ENCODE results near the gene PPP1R9A.

Gene PPP1R9A

GRCh38 chr7:95089414-95090315, 182.3 kb downstream of the PPP1R9A start:
- TF ChIP-seq, protein P1, sequence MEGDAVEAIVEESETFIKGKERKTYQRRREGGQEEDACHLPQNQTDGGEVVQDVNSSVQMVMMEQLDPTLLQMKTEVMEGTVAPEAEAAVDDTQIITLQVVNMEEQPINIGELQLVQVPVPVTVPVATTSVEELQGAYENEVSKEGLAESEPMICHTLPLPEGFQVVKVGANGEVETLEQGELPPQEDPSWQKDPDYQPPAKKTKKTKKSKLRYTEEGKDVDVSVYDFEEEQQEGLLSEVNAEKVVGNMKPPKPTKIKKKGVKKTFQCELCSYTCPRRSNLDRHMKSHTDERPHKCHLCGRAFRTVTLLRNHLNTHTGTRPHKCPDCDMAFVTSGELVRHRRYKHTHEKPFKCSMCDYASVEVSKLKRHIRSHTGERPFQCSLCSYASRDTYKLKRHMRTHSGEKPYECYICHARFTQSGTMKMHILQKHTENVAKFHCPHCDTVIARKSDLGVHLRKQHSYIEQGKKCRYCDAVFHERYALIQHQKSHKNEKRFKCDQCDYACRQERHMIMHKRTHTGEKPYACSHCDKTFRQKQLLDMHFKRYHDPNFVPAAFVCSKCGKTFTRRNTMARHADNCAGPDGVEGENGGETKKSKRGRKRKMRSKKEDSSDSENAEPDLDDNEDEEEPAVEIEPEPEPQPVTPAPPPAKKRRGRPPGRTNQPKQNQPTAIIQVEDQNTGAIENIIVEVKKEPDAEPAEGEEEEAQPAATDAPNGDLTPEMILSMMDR (IDR thresholded peaks at IDR 0.05; ENCODE audit: low read length, missing control alignments) = no peak
- DNase-seq (ENCODE audit: low read depth) = no peak
- H3K4me3 ChIP-seq (replicated peaks; ENCODE audit: low read depth, low read length) = no peak overlapping the region

GRCh38 chr7:95092324-95092723, 184.9 kb downstream of the PPP1R9A start:
- no peak overlapping the region for H3K4me3 ChIP-seq (replicated peaks; ENCODE audit: low read depth, low read length)
- TF ChIP-seq, protein P1 (IDR thresholded peaks at IDR 0.05; ENCODE audit: low read length, missing control alignments) = no peak
- DNase-seq (ENCODE audit: low read depth) = no peak

DNA sequence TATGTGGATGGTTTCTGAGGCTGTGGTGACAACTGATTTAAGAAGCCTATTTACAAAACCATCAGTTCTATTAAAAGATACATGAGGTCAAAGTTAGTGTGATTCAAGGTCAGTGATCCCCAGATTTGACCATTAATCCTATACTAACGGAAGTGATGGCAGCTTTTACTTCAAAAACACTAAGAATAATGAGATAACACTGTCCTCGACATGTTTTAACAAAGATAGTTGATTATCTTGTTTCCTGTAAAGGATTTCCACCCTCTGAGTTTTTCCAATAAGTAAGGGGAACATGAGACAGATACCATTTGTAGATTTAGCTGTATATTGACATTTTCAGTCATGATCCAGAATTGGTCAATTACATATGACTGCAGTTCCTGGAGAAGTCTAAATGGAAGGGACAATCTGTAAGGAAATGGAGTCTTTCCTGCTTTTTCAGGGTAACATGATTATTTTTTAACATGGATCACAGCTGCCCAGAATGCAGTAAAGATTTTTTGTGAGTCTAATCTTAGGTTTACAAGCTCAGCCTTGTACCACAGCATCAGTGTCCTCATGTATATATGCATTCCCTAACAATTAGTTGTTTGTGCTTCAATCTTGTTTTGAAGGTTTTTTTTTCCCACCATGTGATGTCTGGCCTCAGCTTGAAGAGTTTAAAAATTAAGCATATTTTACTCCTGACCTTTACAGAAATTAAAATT, 188.0 kb downstream of the PPP1R9A start:
- TF ChIP-seq, protein P1 (IDR thresholded peaks at IDR 0.05; ENCODE audit: low read length, missing control alignments) = no peak
- no peak for DNase-seq (ENCODE audit: low read depth)
- H3K4me3 ChIP-seq (replicated peaks; ENCODE audit: low read depth, low read length) = no peak overlapping the region

GRCh38 chr7:95095966-95096540, 188.7 kb downstream of the PPP1R9A start:
- no peak overlapping the region for H3K4me3 ChIP-seq (replicated peaks; ENCODE audit: low read depth, low read length)
- DNase-seq (ENCODE audit: low read depth) = peak; percentile 6
- TF ChIP-seq, protein P1 (IDR thresholded peaks at IDR 0.05; ENCODE audit: low read length, missing control alignments) = no peak

DNA sequence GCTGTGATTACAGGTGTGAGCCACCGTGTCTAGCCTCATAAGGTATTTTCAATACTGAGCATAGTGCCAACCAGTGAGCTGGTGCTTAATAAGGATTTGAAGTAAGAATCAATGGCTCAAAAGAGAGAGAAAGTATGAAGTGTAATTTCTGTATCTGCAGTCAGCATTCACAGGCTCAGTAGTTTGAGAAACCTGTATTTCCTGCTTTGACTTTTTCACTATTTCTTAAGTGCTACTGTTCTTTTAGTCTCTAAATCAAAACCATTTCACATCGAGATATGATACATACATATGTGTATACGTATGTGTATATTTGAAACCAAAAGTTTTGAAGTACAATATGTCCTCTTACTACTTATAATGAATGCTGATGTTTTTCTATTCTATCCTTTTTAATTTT, 189.9 kb downstream of the PPP1R9A start:
- DNase-seq (ENCODE audit: low read depth) = no peak
- no peak overlapping the region for H3K4me3 ChIP-seq (replicated peaks; ENCODE audit: low read depth, low read length)
- TF ChIP-seq, protein P1 (IDR thresholded peaks at IDR 0.05; ENCODE audit: low read length, missing control alignments) = no peak

GRCh38 chr7:95097851-95098250, 190.5 kb downstream of the PPP1R9A start:
- H3K4me3 ChIP-seq (replicated peaks; ENCODE audit: low read depth, low read length) = no peak overlapping the region
- TF ChIP-seq, protein P1 (IDR thresholded peaks at IDR 0.05; ENCODE audit: low read length, missing control alignments) = no peak
- no peak for DNase-seq (ENCODE audit: low read depth)

Data from fibroblast of pulmonary artery (primary cell).